GM18907 (cell line): ENCODE measurements around the gene ACSL5.
"Not testable (repeated sequence)": the region's sequence is repeated elsewhere in the genome, so short reads cannot be mapped to it uniquely, and the experiment has no call there.

Source experiments
- ATAC-seq: cut with Tn5 transposase; IDR thresholded peaks from one replicate; pipeline ENCODE4 v1.9.1; 2021; ENCODE audit warnings: mild to moderate bottlenecking, moderate library complexity; ENCODE audit not compliant: unreplicated experiment

The ACSL5 gene

DNA sequence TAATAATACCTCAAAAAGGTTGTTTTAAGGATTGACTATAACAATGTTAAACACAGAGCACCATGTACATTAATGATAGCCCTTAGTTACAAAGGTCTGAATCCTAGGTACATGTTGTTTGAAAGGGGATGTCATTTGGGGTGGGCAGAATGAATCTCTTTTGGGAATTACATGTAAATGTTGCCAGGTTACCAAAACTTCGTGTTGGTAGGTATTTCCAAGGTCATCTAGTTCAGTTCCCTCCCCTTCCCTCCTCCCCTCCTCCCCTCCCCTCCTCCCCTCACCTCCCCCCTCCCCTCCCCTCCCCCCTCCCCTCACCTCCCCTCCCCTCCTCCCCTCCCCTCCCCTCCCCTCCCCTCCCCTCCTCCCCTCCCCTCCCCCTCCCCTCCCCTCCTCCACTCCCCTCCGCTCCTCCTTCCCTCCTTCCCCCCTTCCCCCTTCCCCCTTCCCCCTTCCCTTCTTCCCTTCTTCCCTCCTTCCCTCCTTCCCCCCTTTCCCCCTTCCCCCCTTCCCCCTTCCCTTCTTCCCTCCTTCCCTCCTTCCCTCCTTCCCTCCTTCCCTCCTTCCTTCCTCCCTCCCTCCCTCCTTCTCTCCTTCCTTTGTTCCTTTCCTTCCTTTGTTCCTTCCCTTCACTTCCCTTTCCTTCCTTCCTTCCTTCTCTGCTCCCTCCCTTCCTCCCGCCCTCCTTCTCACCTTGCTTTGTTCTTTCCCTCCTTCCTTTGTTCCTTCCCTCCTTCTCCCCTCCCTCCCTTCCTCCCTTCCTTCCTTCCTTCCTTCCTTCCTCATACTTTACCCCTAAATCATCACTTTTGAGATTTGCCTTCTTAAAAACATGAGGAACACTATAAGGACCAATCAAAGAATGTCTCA is 81.2 kb downstream of the ACSL5 start:
- no peak for ATAC-seq

DNA sequence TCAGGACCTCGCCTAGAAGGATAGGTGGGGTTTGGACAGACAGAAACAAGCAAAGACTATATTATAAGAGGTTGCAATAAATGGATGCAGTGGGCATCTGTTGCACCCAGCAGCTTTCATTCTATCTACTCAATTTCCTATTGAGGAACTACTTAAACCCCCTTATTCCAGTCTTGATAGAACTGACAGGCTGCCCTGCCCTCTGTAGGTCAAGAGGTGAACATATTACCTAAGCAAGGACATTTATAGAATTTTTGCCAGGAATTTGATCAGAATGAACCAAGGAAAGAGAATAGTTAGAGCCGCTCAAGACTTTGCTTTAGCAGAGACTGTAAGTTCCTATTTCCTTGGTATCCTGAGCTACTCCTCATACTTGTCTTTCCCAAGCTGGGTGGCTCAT is 82.6 kb downstream of the ACSL5 start:
- no peak for ATAC-seq

DNA sequence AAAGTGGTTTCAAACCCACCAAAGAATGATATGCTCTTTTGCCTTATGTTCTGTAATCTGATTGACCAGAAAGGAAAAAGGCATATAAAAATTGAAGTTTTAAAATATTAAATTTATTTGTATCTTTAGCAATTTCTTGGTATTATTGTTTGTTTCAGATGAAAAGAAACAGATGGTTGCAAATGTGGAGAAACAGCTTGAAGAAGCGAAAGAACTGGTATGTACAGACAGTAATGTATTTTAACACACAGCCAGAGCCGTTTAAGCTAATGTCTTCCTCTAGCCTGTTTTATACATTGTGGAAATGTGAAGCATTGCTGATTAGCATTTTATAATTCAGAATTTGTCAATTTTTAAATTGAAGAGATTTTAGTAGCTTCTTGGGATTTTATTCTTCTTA is 86.5 kb downstream of the ACSL5 start:
- ATAC-seq: no peak

GRCh38 chr10:112461029-112461887 is 87.3 kb downstream of the ACSL5 start:
- no peak for ATAC-seq

- ATAC-seq: not testable (repeated sequence)
These were observed 90.2 kb downstream of the ACSL5 start for GRCh38 chr10:112464074-112464473.

- no peak for ATAC-seq
These were observed 91.5 kb downstream of the ACSL5 start for GRCh38 chr10:112465299-112465883.

DNA sequence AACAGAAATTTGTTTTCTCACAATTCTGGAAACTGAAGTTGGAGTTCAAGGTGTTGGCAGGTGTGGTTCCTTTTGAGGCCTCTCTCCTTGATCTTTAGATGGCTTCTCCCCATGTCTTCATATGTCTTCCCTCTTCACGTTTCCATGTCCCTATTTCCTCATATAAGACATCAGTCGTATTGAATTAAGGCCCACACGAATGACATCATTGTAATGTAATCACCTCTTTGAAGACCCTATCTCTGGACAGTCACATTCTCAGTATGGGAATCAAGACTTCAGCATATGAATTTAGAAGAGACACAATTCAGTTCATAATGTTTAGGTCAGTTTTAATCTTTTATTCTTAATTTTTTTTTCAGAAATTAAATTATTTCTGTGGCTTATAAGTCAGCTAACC is 92.9 kb downstream of the ACSL5 start:
- no peak for ATAC-seq

GRCh38 chr10:112467541-112468075 is 93.7 kb downstream of the ACSL5 start:
- ATAC-seq: no peak

DNA sequence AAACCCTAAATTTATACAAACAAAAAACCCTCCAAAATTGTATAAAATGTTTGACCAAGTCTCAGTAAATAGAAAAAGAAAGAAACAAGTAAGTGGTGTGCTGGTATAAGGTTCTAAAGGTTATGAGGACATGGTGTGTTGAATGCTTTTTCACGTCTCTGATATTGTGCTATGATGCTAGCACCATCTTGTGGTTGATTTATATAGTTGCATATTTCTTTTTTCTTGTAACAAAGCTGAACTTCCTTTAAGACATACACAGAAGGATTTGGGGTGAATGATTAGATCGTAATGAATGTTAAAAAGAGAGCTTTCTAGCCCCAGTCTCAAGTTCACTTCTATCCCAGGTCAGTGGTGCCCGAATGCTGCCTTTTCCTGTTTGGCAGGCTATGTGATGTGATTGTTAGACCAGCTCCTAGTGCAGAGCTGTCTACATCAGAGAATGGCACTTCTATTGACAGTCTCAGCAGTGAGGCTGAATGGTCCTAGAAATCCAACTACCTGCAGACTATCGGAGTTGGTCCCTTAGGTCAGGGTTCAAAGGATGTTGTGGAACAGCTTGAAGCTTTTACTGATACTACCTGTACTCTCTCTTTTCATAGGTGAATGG is 98.1 kb downstream of the ACSL5 start:
- peak; percentile 68 for ATAC-seq

- ATAC-seq: no peak
These were observed 101.8 kb downstream of the ACSL5 start for GRCh38 chr10:112475575-112476218.
